ENCODE measurements around the gene POU4F1.
"Not testable (repeated sequence)": the region's sequence is repeated elsewhere in the genome, so short reads cannot be mapped to it uniquely, and the experiment has no call there.

Gene POU4F1

GRCh38 chr13:78603240-78603957 lies at the start of gene POU4F1:
TSS of gene POU4F1 (minus strand) at chr13:78603552. CDS start at chr13:78603326, 226 bp downstream.
- no peak for DNase-seq (ENCODE audit: low spot score)

GRCh38 chr13:78652651-78653050 lies 49.3 kb upstream of the POU4F1 start:
- DNase-seq (ENCODE audit: low spot score): no peak

- DNase-seq (ENCODE audit: low spot score): no peak
Measured at GRCh38 chr13:78650717-78651083, 47.3 kb upstream of the POU4F1 start.

GRCh38 chr13:78649997-78650716 lies 46.8 kb upstream of the POU4F1 start:
- DNase-seq (ENCODE audit: low spot score): no peak

- not testable (repeated sequence) for DNase-seq (ENCODE audit: low spot score)
Measured at GRCh38 chr13:78647109-78647678, 43.8 kb upstream of the POU4F1 start.

GRCh38 chr13:78638216-78638615 lies 34.9 kb upstream of the POU4F1 start:
- no peak for DNase-seq (ENCODE audit: low spot score)

- DNase-seq (ENCODE audit: low spot score): no peak
Measured at GRCh38 chr13:78636495-78636894, 33.1 kb upstream of the POU4F1 start.

GRCh38 chr13:78632996-78633395 lies 29.6 kb upstream of the POU4F1 start:
- no peak for DNase-seq (ENCODE audit: low spot score)

GRCh38 chr13:78631077-78631476 lies 27.7 kb upstream of the POU4F1 start:
- DNase-seq (ENCODE audit: low spot score): no peak

- DNase-seq (ENCODE audit: low spot score): no peak
Measured at GRCh38 chr13:78630511-78630910, 27.2 kb upstream of the POU4F1 start.

- DNase-seq (ENCODE audit: low spot score): no peak
Measured at GRCh38 chr13:78625384-78625783, 22.0 kb upstream of the POU4F1 start.

- no peak for DNase-seq (ENCODE audit: low spot score)
Measured at GRCh38 chr13:78623132-78623531, 19.8 kb upstream of the POU4F1 start.

- no peak for DNase-seq (ENCODE audit: low spot score)
Measured at GRCh38 chr13:78620936-78621470, 17.7 kb upstream of the POU4F1 start.

- DNase-seq (ENCODE audit: low spot score): no peak
Measured at GRCh38 chr13:78618411-78618810, 15.1 kb upstream of the POU4F1 start.

GRCh38 chr13:78611040-78611439 lies 7.7 kb upstream of the POU4F1 start:
- DNase-seq (ENCODE audit: low spot score): no peak

GRCh38 chr13:78610381-78610883 lies 7.1 kb upstream of the POU4F1 start:
- DNase-seq (ENCODE audit: low spot score): no peak

GRCh38 chr13:78609464-78610205 lies 6.3 kb upstream of the POU4F1 start:
- peak; percentile 47 for DNase-seq (ENCODE audit: low spot score)

GRCh38 chr13:78608688-78609463 lies 5.5 kb upstream of the POU4F1 start:
- DNase-seq (ENCODE audit: low spot score): no peak

GRCh38 chr13:78608252-78608687 lies 4.9 kb upstream of the POU4F1 start:
- DNase-seq (ENCODE audit: low spot score): no peak

GRCh38 chr13:78607409-78608251 lies 4.3 kb upstream of the POU4F1 start:
- no peak for DNase-seq (ENCODE audit: low spot score)
